Activated naive CD8-positive, alpha-beta T cell treated with anti-CD3 and anti-CD28 coated beads, Interleukin-2, amount 10 ng/mL, durations not matched to agents 7 days and 5 days (primary cell): ENCODE results near the gene APOL2. TPM values are rescaled to one million over a fixed set of nuclear protein-coding genes. Genes with fewer than 3 reads are reported as not detected.

Experiments
- ATAC-seq: fragments of 150-1000 bp; cut with Tn5 transposase; one replicate; pipeline ENCODE4 v1.10.0; 2021; ENCODE audit warnings: low read depth, moderate library complexity
- POLR2A ChIA-PET: fragments of 350-600 bp; sonication (Branson Sonifier 250); formaldehyde crosslinking; loops from one replicate; lab custom pipeline; 2021; ENCODE audit warnings: antibody characterized with exemption; lab: Charles Lee
- DNase-seq: peaks from one replicate; pipeline ENCODE4 v3.0.0; 2021
- H3K27ac Mint-ChIP-seq: one replicate; pipeline ENCODE4 v1.8.0; 2022; ENCODE audit warnings: mild to moderate bottlenecking, mixed read lengths
- H3K27me3 Mint-ChIP-seq: one replicate; pipeline ENCODE4 v1.8.0; 2022; ENCODE audit warnings: mild to moderate bottlenecking, moderate library complexity, mixed read lengths
- H3K36me3 Mint-ChIP-seq: one replicate; pipeline ENCODE4 v1.8.0; 2021; ENCODE audit warnings: mild to moderate bottlenecking, mixed read lengths
- H3K4me1 Mint-ChIP-seq: one replicate; pipeline ENCODE4 v1.8.0; 2021; ENCODE audit warnings: mixed read lengths
- H3K4me3 Mint-ChIP-seq: one replicate; pipeline ENCODE4 v1.8.0; 2022; ENCODE audit warnings: mild to moderate bottlenecking, moderate library complexity, mixed read lengths
- H3K9me3 Mint-ChIP-seq: one replicate; pipeline ENCODE4 v1.8.0; 2021; ENCODE audit warnings: mixed read lengths
- total RNA-seq, 2 experiments: library from RNA; stranded (reverse); gene quantifications; one replicate each; pipeline ENCODE4 v1.2.3, GENCODE V29; 2021

Gene APOL2
- total RNA-seq, 2 experiments from 2014 or later: 77.8 to 85.0 TPM

- Mint-ChIP-seq H3K27me3 (peaks cover 10% of the 10 kb centered on the region), H3K4me1 (no peaks in the 10 kb centered on the region), H3K36me3 (peaks cover 6% of the 10 kb centered on the region), H3K27ac (no peak overlapping the region), H3K9me3 (peaks cover 13% of the 10 kb centered on the region), H3K4me3 (no peak overlapping the region)
- POLR2A ChIA-PET: no interaction called here
- ATAC-seq: no peak
- no peak for DNase-seq
Measured at GRCh38 chr22:36246718-36247117, 7.4 kb upstream of the APOL2 start.

- Mint-ChIP-seq H3K9me3 (peaks cover 13% of the 10 kb centered on the region), H3K4me3 (no peak overlapping the region), H3K27me3 (peaks cover 10% of the 10 kb centered on the region), H3K27ac (no peak overlapping the region), H3K4me1 (no peaks in the 10 kb centered on the region), H3K36me3 (peaks cover 6% of the 10 kb centered on the region)
- DNase-seq (no peak), ATAC-seq (no peak)
- POLR2A ChIA-PET: no interaction called here
Measured at GRCh38 chr22:36245805-36246356, 6.6 kb upstream of the APOL2 start.

GRCh38 chr22:36244522-36245391 lies 5.4 kb upstream of the APOL2 start:
- H3K27ac Mint-ChIP-seq: no peak overlapping the region
- ATAC-seq (no peak), DNase-seq (no peak)
- H3K36me3 Mint-ChIP-seq: peaks cover 6% of the 10 kb centered on the region
- peaks cover 3% of the 10 kb centered on the region for H3K4me1 Mint-ChIP-seq
- no peak overlapping the region for H3K4me3 Mint-ChIP-seq
- peaks cover 10% of the 10 kb centered on the region for H3K27me3 Mint-ChIP-seq
- H3K9me3 Mint-ChIP-seq: peaks cover 13% of the 10 kb centered on the region
- POLR2A ChIA-PET: interaction anchor here (1.0 kb wide), 1 partner anchor 9 kb away, joined by 4 read pairs; no protein-coding TSS in a partner anchor

- Mint-ChIP-seq H3K36me3 (peaks cover 8% of the 10 kb centered on the region), H3K4me3 (no peak overlapping the region), H3K9me3 (peaks cover 13% of the 10 kb centered on the region), H3K27ac (no peak overlapping the region), H3K4me1 (peaks cover 6% of the 10 kb centered on the region), H3K27me3 (peaks cover 10% of the 10 kb centered on the region)
- POLR2A ChIA-PET: interaction anchor here (0.6 to 1.0 kb wide), 2 partner anchors 8 to 1597 kb away, joined by 4 to 6 read pairs; no protein-coding TSS in a partner anchor
- DNase-seq: no peak
- no peak for ATAC-seq
Measured at GRCh38 chr22:36243986-36244385, 4.7 kb upstream of the APOL2 start.

- Mint-ChIP-seq H3K4me1 (peaks cover 41% of the 10 kb centered on the region), H3K36me3 (peaks cover 42% of the 10 kb centered on the region), H3K9me3 (peaks cover 12% of the 10 kb centered on the region), H3K27ac (peak overlapping the region; percentile 88), H3K4me3 (peak overlapping the region; percentile 88), H3K27me3 (peaks cover 10% of the 10 kb centered on the region)
- ATAC-seq (peak; percentile 21), DNase-seq (peak; percentile 45)
- POLR2A ChIA-PET: interaction anchor here (0.5 to 3.5 kb wide), 10 partner anchors 10 to 267 kb away, joined by 3 to 26 read pairs (median 3); partner anchors contain the start of gene APOL1
Measured at GRCh38 chr22:36239150-36239400, 252 bp downstream of the APOL2 start.

GRCh38 chr22:36238373-36239149 lies 766 bp downstream of the APOL2 start:
- peak overlapping the region; percentile 88 for H3K4me3 Mint-ChIP-seq
- DNase-seq (peak; percentile 41), ATAC-seq (no peak)
- POLR2A ChIA-PET: interaction anchor here (0.5 to 3.5 kb wide), 14 partner anchors 10 to 1259 kb away, joined by 3 to 26 read pairs (median 3); partner anchors contain the start of gene APOL1
- H3K27me3 Mint-ChIP-seq: peaks cover 10% of the 10 kb centered on the region
- H3K36me3 Mint-ChIP-seq: peaks cover 44% of the 10 kb centered on the region
- peaks cover 45% of the 10 kb centered on the region for H3K4me1 Mint-ChIP-seq
- peak overlapping the region; percentile 88 for H3K27ac Mint-ChIP-seq
- H3K9me3 Mint-ChIP-seq: peaks cover 12% of the 10 kb centered on the region

- Mint-ChIP-seq H3K4me1 (peaks cover 51% of the 10 kb centered on the region), H3K9me3 (peaks cover 7% of the 10 kb centered on the region), H3K4me3 (peak overlapping the region; percentile 88), H3K27ac (peak overlapping the region; percentile 88), H3K27me3 (peaks cover 4% of the 10 kb centered on the region), H3K36me3 (peaks cover 44% of the 10 kb centered on the region)
- DNase-seq: no peak
- POLR2A ChIA-PET: interaction anchor here (0.6 to 3.5 kb wide), 9 partner anchors 11 to 1260 kb away, joined by 3 to 26 read pairs (median 3); partner anchors contain the start of gene APOL1
- no peak for ATAC-seq
Measured at GRCh38 chr22:36237462-36238372, 1.6 kb downstream of the APOL2 start.

- POLR2A ChIA-PET: interaction anchor here (1.4 to 3.5 kb wide), 3 partner anchors 7 to 41 kb away, joined by 4 to 15 read pairs (median 7); no protein-coding TSS in a partner anchor
- no peak for DNase-seq
- no peaks in the 10 kb centered on the region for H3K27me3 Mint-ChIP-seq
- H3K4me3 Mint-ChIP-seq: peak overlapping the region; percentile 88
- H3K36me3 Mint-ChIP-seq: peaks cover 50% of the 10 kb centered on the region
- no peak for ATAC-seq
- peaks cover 57% of the 10 kb centered on the region for H3K4me1 Mint-ChIP-seq
- peaks cover 4% of the 10 kb centered on the region for H3K9me3 Mint-ChIP-seq
- peak overlapping the region; percentile 62 for H3K27ac Mint-ChIP-seq
Measured at GRCh38 chr22:36236388-36237319, 2.7 kb downstream of the APOL2 start.

- Mint-ChIP-seq H3K4me1 (peaks cover 57% of the 10 kb centered on the region), H3K27ac (peak overlapping the region; percentile 50), H3K4me3 (peak overlapping the region; percentile 76), H3K36me3 (peaks cover 50% of the 10 kb centered on the region), H3K27me3 (no peaks in the 10 kb centered on the region), H3K9me3 (peaks cover 4% of the 10 kb centered on the region)
- no peak for DNase-seq
- ATAC-seq: no peak
- POLR2A ChIA-PET: interaction anchor here (0.6 to 1.4 kb wide), 3 partner anchors 8 to 51 kb away, joined by 3 to 4 read pairs (median 4); partner anchors contain the start of gene APOL1
Measured at GRCh38 chr22:36235585-36235984, 3.7 kb downstream of the APOL2 start.

- H3K9me3 Mint-ChIP-seq: peaks cover 4% of the 10 kb centered on the region
- no peak for ATAC-seq
- peaks cover 50% of the 10 kb centered on the region for H3K36me3 Mint-ChIP-seq
- POLR2A ChIA-PET: interaction anchor here (0.6 to 1.4 kb wide), 4 partner anchors 9 to 52 kb away, joined by 3 to 4 read pairs (median 4); partner anchors contain the start of gene APOL1
- H3K4me3 Mint-ChIP-seq: peak overlapping the region; percentile 76
- H3K4me1 Mint-ChIP-seq: peaks cover 56% of the 10 kb centered on the region
- no peaks in the 10 kb centered on the region for H3K27me3 Mint-ChIP-seq
- H3K27ac Mint-ChIP-seq: peak overlapping the region; percentile 85
- DNase-seq: no peak
Measured at GRCh38 chr22:36234919-36235318, 4.4 kb downstream of the APOL2 start.

GRCh38 chr22:36234213-36234612 lies 5.1 kb downstream of the APOL2 start:
- Mint-ChIP-seq H3K27me3 (no peaks in the 10 kb centered on the region), H3K9me3 (peaks cover 4% of the 10 kb centered on the region), H3K27ac (peak overlapping the region; percentile 85), H3K4me1 (peaks cover 51% of the 10 kb centered on the region), H3K4me3 (peak overlapping the region; percentile 76), H3K36me3 (peaks cover 51% of the 10 kb centered on the region)
- POLR2A ChIA-PET: interaction anchor here (0.6 kb wide), 1 partner anchor 19 kb away, joined by 3 read pairs; the partner anchor contains the start of gene APOL1
- ATAC-seq (no peak), DNase-seq (no peak)
